Measurements from ENCODE around the gene PPP1R37.

- TF ChIP-seq CTCF (IDR thresholded peaks at IDR 0.05) (no peak), EZH2 (IDR thresholded peaks at IDR 0.05; ENCODE audit: borderline replicate concordance, insufficient read depth, low read depth, low read length, poor library complexity, severe bottlenecking) (no peak)
Measured at GRCh38 chr19:45101806-45102205, 8.8 kb downstream of the PPP1R37 start.
